Breast epithelium (tissue), 3 donors: ENCODE data around the gene TLCD3A.

Source experiments
- CTCF ChIP-seq, 3 donors: fragments of 450-650 bp; IDR thresholded peaks; one replicate each; pipeline ENCODE4 v1.5.1; 2016 to 2017; ENCODE audit warnings: antibody characterized with exemption in 3 of 3, mild to moderate bottlenecking in 3 of 3, moderate library complexity in 3 of 3
- POLR2A ChIP-seq: fragments of 450-650 bp; IDR thresholded peaks from one replicate; pipeline ENCODE4 v1.6.1; 2016; ENCODE audit warnings: antibody characterized with exemption, mild to moderate bottlenecking, moderate library complexity
- POLR2AphosphoS5 ChIP-seq, 3 donors: sonication (generic); formaldehyde crosslinking; IDR thresholded peaks; one replicate each; pipeline ENCODE4 v1.6.1; 2017; ENCODE audit warnings: antibody characterized with exemption in 3 of 3

DNA sequence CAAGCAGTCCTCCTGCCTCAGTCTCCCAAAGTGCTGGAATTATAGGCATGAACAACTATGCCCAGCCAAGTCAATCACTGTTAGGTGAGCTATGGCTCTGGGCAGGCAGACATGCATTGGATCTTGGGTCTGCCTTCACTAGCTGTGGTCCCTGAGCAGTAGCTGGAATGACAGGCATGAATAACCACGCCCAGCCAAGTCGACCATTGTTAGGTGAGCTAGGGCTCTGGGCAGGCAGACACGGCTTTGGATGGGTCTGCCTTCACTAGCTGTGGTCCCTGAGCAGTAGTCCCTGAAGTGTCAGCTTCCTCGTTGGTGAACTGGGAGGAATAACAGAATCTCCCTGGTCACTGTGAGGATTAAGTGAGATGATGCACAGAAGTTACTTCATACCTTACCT lies 56.2 kb downstream of the TLCD3A start:
- no peak for TF ChIP-seq CTCF (IDR thresholded peaks at IDR 0.05)
- TF ChIP-seq POLR2AphosphoS5 (IDR thresholded peaks at IDR 0.05): no peak
- no peak for TF ChIP-seq POLR2A
